Prostate gland (tissue), 2 donors: ENCODE data around the gene ERC2. TPM values are rescaled to one million over a fixed set of nuclear protein-coding genes. Genes with fewer than 3 reads are reported as not detected.

Experiments
- DNase-seq: peaks from one replicate; pipeline ENCODE4 v3.0.0-alpha.2; 2019; ENCODE audit warnings: low spot score
- H3K27ac ChIP-seq, 2 donors: fragments of 200-600 bp; sonication (generic); 2 replicates each; pipeline ENCODE4 v1.5.1; 2017 to 2019
- H3K27me3 ChIP-seq: fragments of 200-600 bp; sonication (generic); replicated peaks from 2 replicates; pipeline ENCODE4 v1.5.1; 2019; ENCODE audit not compliant: insufficient read depth
- H3K36me3 ChIP-seq, 2 donors: fragments of 200-600 bp; sonication (generic); 1 replicate in 1 of 2; 2 replicates in 1 of 2; pipeline versions ENCODE4 v1.5.1 to v1.8.1; 2017 to 2019
- H3K4me1 ChIP-seq: fragments of 200-600 bp; sonication (generic); replicated peaks from 2 replicates; pipeline ENCODE4 v1.5.1; 2019
- H3K4me3 ChIP-seq, 2 donors: fragments of 200-600 bp; sonication (generic); 2 replicates each; pipeline ENCODE4 v1.5.1; 2017 to 2019
- H3K9me3 ChIP-seq: fragments of 200-600 bp; sonication (generic); 2 replicates; pipeline ENCODE4 v1.5.1; 2017
- CTCF ChIP-seq, 4 experiments: fragments of 200-600 bp in 2 of 4; fragments of 450-650 bp in 2 of 4; sonication (generic) in 2 of 4; IDR thresholded peaks; 1 replicate in 3 of 4; 2 replicates in 1 of 4; pipeline ENCODE4 v1.5.1; 2016 to 2019; ENCODE audit warnings: antibody characterized with exemption in 4 of 4, mild to moderate bottlenecking in 2 of 4, moderate library complexity in 2 of 4
- POLR2A ChIP-seq: fragments of 450-650 bp; IDR thresholded peaks from one replicate; pipeline ENCODE4 v1.6.1; 2016; ENCODE audit warnings: antibody characterized with exemption, mild to moderate bottlenecking
- POLR2AphosphoS5 ChIP-seq: sonication (generic); formaldehyde crosslinking; IDR thresholded peaks from one replicate; pipeline ENCODE4 v1.6.1; 2017; ENCODE audit warnings: antibody characterized with exemption
- WGBS: methylation state at CpG from one replicate; pipeline ENCODE4 v1.1.5; 2018; 5-methylcytosine and 5-hydroxymethylcytosine counted together
- intact Hi-C: fragments of 100-400 bp; cut with DNase I; formaldehyde crosslinking; loops from one replicate; pipeline ENCODE4 v1.14.2; 2022
- total RNA-seq, 2 donors: library from RNA; depleted of rRNA; stranded (reverse); fragments of >200 nt; gene quantifications; one replicate each; pipeline ENCODE4 v1.1.0, GENCODE V29; 2016

Gene ERC2
- total RNA-seq, 2 donors from 2014 or later, result 1.0 to 2.7 TPM

GRCh38 chr3:56094170-56094569 is 374.1 kb downstream of the ERC2 start:
- H3K9me3 ChIP-seq, result no peaks in the 10 kb centered on the region
- H3K4me3 ChIP-seq, result no peak overlapping the region
- no peaks in the 10 kb centered on the region for H3K27me3 ChIP-seq
- no peaks in the 10 kb centered on the region for H3K36me3 ChIP-seq
- TF ChIP-seq CTCF (IDR thresholded peaks at IDR 0.05), result no peak
- TF ChIP-seq POLR2A, result no peak
- DNase-seq, result no peak
- no peak overlapping the region for H3K27ac ChIP-seq
- H3K4me1 ChIP-seq, result no peaks in the 10 kb centered on the region
- intact Hi-C loops, result no loop called here

- Histone ChIP-seq H3K27ac (no peak overlapping the region), H3K36me3 (no peaks in the 10 kb centered on the region), H3K4me1 (no peaks in the 10 kb centered on the region), H3K4me3 (no peak overlapping the region), H3K27me3 (no peaks in the 10 kb centered on the region), H3K9me3 (no peaks in the 10 kb centered on the region)
- TF ChIP-seq POLR2A, result no peak
- TF ChIP-seq CTCF (IDR thresholded peaks at IDR 0.05), result no peak
- no peak for TF ChIP-seq POLR2AphosphoS5
- no peak for DNase-seq
- intact Hi-C loops, result no loop called here
- 90% methylated on average over 2 of the region's 2 CpGs for WGBS
Observed at GRCh38 chr3:56089739-56090138, 378.5 kb downstream of the ERC2 start.

- no peaks in the 10 kb centered on the region for H3K27me3 ChIP-seq
- H3K27ac ChIP-seq, result no peak overlapping the region
- 36% methylated on average over 10 of the region's 10 CpGs for WGBS
- no peaks in the 10 kb centered on the region for H3K4me1 ChIP-seq
- no peaks in the 10 kb centered on the region for H3K9me3 ChIP-seq
- no peaks in the 10 kb centered on the region for H3K36me3 ChIP-seq
- TF ChIP-seq CTCF (IDR thresholded peaks at IDR 0.05), result no peak
- intact Hi-C loops, result no loop called here
- no peak overlapping the region for H3K4me3 ChIP-seq
- no peak for DNase-seq
Observed at GRCh38 chr3:56087451-56088053, 380.7 kb downstream of the ERC2 start.

- Histone ChIP-seq H3K27me3 (no peaks in the 10 kb centered on the region), H3K36me3 (no peaks in the 10 kb centered on the region), H3K4me3 (no peak overlapping the region), H3K9me3 (no peaks in the 10 kb centered on the region), H3K4me1 (no peaks in the 10 kb centered on the region), H3K27ac (no peak overlapping the region)
- no peak for TF ChIP-seq POLR2AphosphoS5
- TF ChIP-seq CTCF (IDR thresholded peaks at IDR 0.05), result no peak
- no peak for TF ChIP-seq POLR2A
- intact Hi-C loops, result no loop called here
- DNase-seq, result no peak
- WGBS, result 69% methylated on average over 1 of the region's 1 CpG
Observed at GRCh38 chr3:56086355-56086754, 381.9 kb downstream of the ERC2 start.

- TF ChIP-seq POLR2A (no peak), POLR2AphosphoS5 (no peak), CTCF (IDR thresholded peaks at IDR 0.05) (no peak)
- H3K36me3 ChIP-seq, result no peaks in the 10 kb centered on the region
- H3K4me3 ChIP-seq, result no peak overlapping the region
- no peak overlapping the region for H3K27ac ChIP-seq
- WGBS, result 74% methylated on average over 2 of the region's 2 CpGs
- H3K9me3 ChIP-seq, result no peaks in the 10 kb centered on the region
- intact Hi-C loops, result no loop called here
- no peaks in the 10 kb centered on the region for H3K27me3 ChIP-seq
- H3K4me1 ChIP-seq, result no peaks in the 10 kb centered on the region
- no peak for DNase-seq
Observed at GRCh38 chr3:56081246-56081645, 387.0 kb downstream of the ERC2 start.
